Measurements from ENCODE around the gene PCK1.

The PCK1 gene

GRCh38 chr20:57578476-57579165 lies 17.7 kb downstream of the PCK1 start:
- Histone ChIP-seq H3K4me3 (ENCODE audit: insufficient read length, low read depth) (no peak overlapping the region), H3K36me3 (ENCODE audit: insufficient read depth, insufficient read length, low read length) (no peaks in the 10 kb centered on the region), H3K9me3 (ENCODE audit: insufficient read depth, low read length) (peaks cover 6% of the 10 kb centered on the region; the same call in 1 of the 2 replicates), H3K27me3 (ENCODE audit: insufficient read depth, insufficient read length) (peaks cover 5% of the 10 kb centered on the region), H3K4me1 (ENCODE audit: insufficient read depth, insufficient read length) (peaks cover 4% of the 10 kb centered on the region), H3K9ac (ENCODE audit: insufficient read length, low read depth) (no peak overlapping the region)
- TF ChIP-seq ZNF274 (IDR thresholded peaks at IDR 0.05; ENCODE audit: low read depth, low read length) (no peak), SUZ12 (IDR thresholded peaks at IDR 0.05; ENCODE audit: extremely low read depth, insufficient read depth, insufficient read length) (no peak), YY1 (IDR thresholded peaks at IDR 0.05; ENCODE audit: insufficient read depth, insufficient read length) (no peak)
- no peak for DNase-seq (ENCODE audit: low read depth, low spot score)

DNA sequence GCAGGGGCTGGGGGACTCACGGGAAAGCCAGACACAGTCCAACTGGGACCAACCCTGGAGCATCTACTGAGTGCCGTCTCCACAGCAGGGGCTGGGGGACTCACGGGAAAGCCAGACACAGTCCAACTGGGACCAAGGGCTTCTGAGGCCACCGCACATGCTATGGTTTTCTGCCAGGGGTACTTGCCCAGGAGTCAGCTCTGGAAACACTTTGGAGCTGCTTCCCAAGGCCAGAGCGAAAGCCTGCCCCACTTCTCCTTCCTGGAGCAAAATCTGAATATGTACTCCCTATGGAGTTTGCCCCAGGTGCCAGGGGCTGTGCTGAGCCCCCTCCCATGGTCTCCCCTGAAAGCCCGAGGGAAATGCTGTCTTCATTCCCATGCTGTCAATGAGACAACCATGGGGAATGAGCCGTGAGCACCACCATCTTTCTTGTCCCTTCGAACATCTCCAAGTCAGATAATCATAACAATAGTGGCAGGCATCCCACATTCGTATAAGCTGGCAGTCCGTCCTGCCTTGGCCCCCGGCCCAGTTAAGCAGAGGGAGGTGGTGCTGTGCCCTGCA lies 18.5 kb downstream of the PCK1 start:
- Histone ChIP-seq H3K4me1 (ENCODE audit: insufficient read depth, insufficient read length) (peaks cover 4% of the 10 kb centered on the region), H3K27me3 (ENCODE audit: insufficient read depth, insufficient read length) (peaks cover 5% of the 10 kb centered on the region), H3K4me3 (ENCODE audit: insufficient read length, low read depth) (no peak overlapping the region), H3K9ac (ENCODE audit: insufficient read length, low read depth) (no peak overlapping the region), H3K36me3 (ENCODE audit: insufficient read depth, insufficient read length, low read length) (no peaks in the 10 kb centered on the region), H3K9me3 (ENCODE audit: insufficient read depth, low read length) (peaks cover 6% of the 10 kb centered on the region; the same call in 1 of the 2 replicates)
- TF ChIP-seq SUZ12 (IDR thresholded peaks at IDR 0.05; ENCODE audit: extremely low read depth, insufficient read depth, insufficient read length) = no peak
- TF ChIP-seq ZNF274 (IDR thresholded peaks at IDR 0.05; ENCODE audit: low read depth, low read length) = no peak
- TF ChIP-seq YY1 (IDR thresholded peaks at IDR 0.05; ENCODE audit: insufficient read depth, insufficient read length) = no peak
- no peak for DNase-seq (ENCODE audit: low read depth, low spot score)

DNA sequence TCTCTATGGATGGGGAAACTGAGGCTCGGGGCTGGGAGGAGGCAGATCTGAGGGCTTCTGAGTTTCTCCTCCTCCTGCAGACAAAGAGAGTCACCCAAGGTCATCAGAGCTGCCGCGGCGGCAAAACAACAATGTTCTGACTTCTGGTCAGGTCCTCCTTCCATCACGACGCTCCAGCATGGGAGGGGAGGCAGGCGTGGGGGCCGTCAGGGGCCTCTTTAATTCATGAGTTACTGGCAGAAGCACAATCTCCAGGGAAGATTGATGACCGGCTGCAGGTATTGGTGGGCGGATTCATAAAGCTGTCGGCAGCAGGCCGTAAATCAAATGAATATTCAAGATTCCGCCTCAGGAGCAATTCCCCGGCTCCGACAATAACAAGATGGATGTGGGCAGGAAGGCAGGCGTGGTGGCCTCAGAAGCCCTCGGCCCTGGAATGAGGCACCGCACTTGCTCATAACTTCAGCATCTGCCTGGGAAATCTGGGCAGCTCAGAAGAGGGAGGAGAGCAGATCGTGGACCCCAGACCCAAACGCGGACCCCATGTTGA lies 19.1 kb downstream of the PCK1 start:
- Histone ChIP-seq H3K27me3 (ENCODE audit: insufficient read depth, insufficient read length) (peaks cover 5% of the 10 kb centered on the region), H3K9me3 (ENCODE audit: insufficient read depth, low read length) (peaks cover 6% of the 10 kb centered on the region; the same call in 1 of the 2 replicates), H3K4me1 (ENCODE audit: insufficient read depth, insufficient read length) (peaks cover 4% of the 10 kb centered on the region)

DNA sequence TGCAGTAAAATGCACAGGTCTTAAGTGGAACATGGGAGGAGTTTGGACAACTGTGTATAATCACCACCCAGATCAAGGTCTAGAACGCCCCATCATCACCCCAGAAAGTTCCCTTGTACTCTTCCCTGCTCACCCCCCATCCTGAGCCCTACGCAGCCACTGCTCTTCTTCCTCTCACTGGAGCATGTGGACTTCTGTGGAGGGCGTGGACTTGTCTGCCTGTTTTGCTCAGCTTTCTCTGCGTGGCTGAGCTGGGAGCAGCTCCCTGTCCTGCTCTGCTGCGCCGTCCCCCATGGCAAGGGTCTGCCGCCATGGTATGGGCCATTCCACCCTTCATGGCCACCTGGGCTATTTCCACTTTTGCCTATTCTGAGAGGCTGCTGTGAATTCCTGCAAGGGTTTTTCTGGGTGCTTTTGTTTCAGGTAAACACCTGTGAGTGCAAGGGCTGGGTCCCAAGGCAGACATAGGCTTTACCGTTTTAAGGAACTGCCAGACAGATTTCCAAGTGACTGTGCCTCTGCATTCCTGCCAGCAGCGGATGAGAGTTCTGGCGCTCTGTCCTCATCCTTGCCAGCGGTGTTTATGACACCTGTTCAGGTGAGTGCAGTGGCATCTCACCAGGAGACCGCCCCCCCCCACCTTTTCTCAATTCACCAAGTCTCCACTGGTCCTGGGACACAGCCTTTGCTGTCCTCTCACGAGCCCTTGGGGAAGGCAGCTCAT lies 19.7 kb downstream of the PCK1 start:
- no peak overlapping the region for H3K9ac ChIP-seq (ENCODE audit: insufficient read length, low read depth)
- no peak for DNase-seq (ENCODE audit: low read depth, low spot score)
- H3K9me3 ChIP-seq (ENCODE audit: insufficient read depth, low read length) = peaks cover under 1% of the 10 kb centered on the region; the same call in 1 of the 2 replicates
- H3K36me3 ChIP-seq (ENCODE audit: insufficient read depth, insufficient read length, low read length) = no peaks in the 10 kb centered on the region
- no peak overlapping the region for H3K4me3 ChIP-seq (ENCODE audit: insufficient read length, low read depth)
- TF ChIP-seq YY1 (IDR thresholded peaks at IDR 0.05; ENCODE audit: insufficient read depth, insufficient read length) (no peak), ZNF274 (IDR thresholded peaks at IDR 0.05; ENCODE audit: low read depth, low read length) (no peak), SUZ12 (IDR thresholded peaks at IDR 0.05; ENCODE audit: extremely low read depth, insufficient read depth, insufficient read length) (no peak)
- H3K4me1 ChIP-seq (ENCODE audit: insufficient read depth, insufficient read length) = peaks cover 4% of the 10 kb centered on the region
- H3K27me3 ChIP-seq (ENCODE audit: insufficient read depth, insufficient read length) = peaks cover 5% of the 10 kb centered on the region

More for the DNA sequence above, 19.1 kb downstream of the PCK1 start:
- no peak overlapping the region for H3K4me3 ChIP-seq (ENCODE audit: insufficient read length, low read depth)
- no peak overlapping the region for H3K9ac ChIP-seq (ENCODE audit: insufficient read length, low read depth)
- TF ChIP-seq SUZ12 (IDR thresholded peaks at IDR 0.05; ENCODE audit: extremely low read depth, insufficient read depth, insufficient read length) = no peak
- no peak for TF ChIP-seq YY1 (IDR thresholded peaks at IDR 0.05; ENCODE audit: insufficient read depth, insufficient read length)
- no peak for TF ChIP-seq ZNF274 (IDR thresholded peaks at IDR 0.05; ENCODE audit: low read depth, low read length)
- no peak for DNase-seq (ENCODE audit: low read depth, low spot score)
- H3K36me3 ChIP-seq (ENCODE audit: insufficient read depth, insufficient read length, low read length) = no peaks in the 10 kb centered on the region

GRCh38 chr20:57581202-57582028 lies 20.5 kb downstream of the PCK1 start:
- no peak for TF ChIP-seq ZNF274 (IDR thresholded peaks at IDR 0.05; ENCODE audit: low read depth, low read length)
- TF ChIP-seq SUZ12 (IDR thresholded peaks at IDR 0.05; ENCODE audit: extremely low read depth, insufficient read depth, insufficient read length) = no peak
- no peak for TF ChIP-seq YY1 (IDR thresholded peaks at IDR 0.05; ENCODE audit: insufficient read depth, insufficient read length)
- H3K36me3 ChIP-seq (ENCODE audit: insufficient read depth, insufficient read length, low read length) = no peaks in the 10 kb centered on the region
- H3K27me3 ChIP-seq (ENCODE audit: insufficient read depth, insufficient read length) = peaks cover 5% of the 10 kb centered on the region
- H3K9ac ChIP-seq (ENCODE audit: insufficient read length, low read depth) = no peak overlapping the region
- no peak for DNase-seq (ENCODE audit: low read depth, low spot score)
- H3K4me3 ChIP-seq (ENCODE audit: insufficient read length, low read depth) = no peak overlapping the region
- H3K4me1 ChIP-seq (ENCODE audit: insufficient read depth, insufficient read length) = peaks cover 4% of the 10 kb centered on the region
- 0 out of 2 replicates have a peak, but pooled peaks cover under 1% of the 10 kb centered on the region for H3K9me3 ChIP-seq (ENCODE audit: insufficient read depth, low read length)

DNA sequence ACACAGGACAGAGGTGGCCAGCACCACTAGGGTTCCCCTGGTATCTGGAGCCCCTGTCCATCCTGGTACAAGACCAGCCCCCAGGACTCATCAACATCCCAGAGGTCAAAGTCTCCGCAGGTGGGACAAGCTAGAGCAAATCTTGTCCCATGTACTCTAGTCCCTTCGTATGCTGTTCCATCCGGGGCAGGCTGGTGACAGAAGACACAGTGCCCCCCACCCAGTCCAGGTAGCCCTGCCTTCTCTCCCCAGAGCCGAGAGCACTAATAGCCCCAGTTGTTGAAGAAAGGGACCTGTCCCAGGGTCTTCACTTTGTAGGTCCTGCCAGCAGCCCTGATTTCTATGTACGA lies 21.1 kb downstream of the PCK1 start:
- no peak for TF ChIP-seq SUZ12 (IDR thresholded peaks at IDR 0.05; ENCODE audit: extremely low read depth, insufficient read depth, insufficient read length)
- no peak for TF ChIP-seq YY1 (IDR thresholded peaks at IDR 0.05; ENCODE audit: insufficient read depth, insufficient read length)
- TF ChIP-seq ZNF274 (IDR thresholded peaks at IDR 0.05; ENCODE audit: low read depth, low read length) = no peak
- H3K9ac ChIP-seq (ENCODE audit: insufficient read length, low read depth) = no peak overlapping the region
- DNase-seq (ENCODE audit: low read depth, low spot score) = no peak
- peaks cover 5% of the 10 kb centered on the region for H3K27me3 ChIP-seq (ENCODE audit: insufficient read depth, insufficient read length)
- H3K4me1 ChIP-seq (ENCODE audit: insufficient read depth, insufficient read length) = peaks cover 4% of the 10 kb centered on the region
- H3K4me3 ChIP-seq (ENCODE audit: insufficient read length, low read depth) = no peak overlapping the region
- H3K9me3 ChIP-seq (ENCODE audit: insufficient read depth, low read length) = peaks cover 6% of the 10 kb centered on the region; the same call in 1 of the 2 replicates
- H3K36me3 ChIP-seq (ENCODE audit: insufficient read depth, insufficient read length, low read length) = no peaks in the 10 kb centered on the region
